ENCODE measurements around the gene SLC39A11. TPM values are rescaled to one million over a fixed set of nuclear protein-coding genes. Genes with fewer than 3 reads are reported as not detected.
"Not testable (repeated sequence)": the region's sequence is repeated elsewhere in the genome, so short reads cannot be mapped to it uniquely, and the experiment has no call there.

Gene SLC39A11
- total RNA-seq, 4 donors from 2014 or later, result 23.0 to 30.9 (median 27.6) TPM

- intact Hi-C loops (cut with DNase I), result no loop called here
- no peak overlapping the region for H3K27ac ChIP-seq
- peaks cover 0 to 27% (median 6%) of the 10 kb centered on the region in 3 donors for H3K4me1 ChIP-seq
- DNase-seq, result no peak
- no peak overlapping the region for H3K4me3 ChIP-seq
- no peaks in the 10 kb centered on the region for H3K9me3 ChIP-seq
- H3K36me3 ChIP-seq, result no peaks in the 10 kb centered on the region
- TF ChIP-seq POLR2A (IDR thresholded peaks at IDR 0.05), result no peak
- no peak for TF ChIP-seq CTCF (IDR thresholded peaks at IDR 0.05)
- H3K27me3 ChIP-seq, result peaks cover 0 to 14% (median 0%) of the 10 kb centered on the region in 4 donors
- 38 to 96% methylated on average over 1 to 3 of the region's 7 CpGs for whole genome bisulfite sequencing, 2 donors
Observed at GRCh38 chr17:72639711-72640110, 452.8 kb downstream of the SLC39A11 start.

- H3K27ac ChIP-seq; DNase-seq; H3K36me3 ChIP-seq; H3K9me3 ChIP-seq; intact Hi-C loops (cut with DNase I); H3K4me3 ChIP-seq: not testable (repeated sequence)
- H3K27me3 ChIP-seq, result peaks cover 0 to 14% (median 0%) of the 10 kb centered on the region in 4 donors
- WGBS, 2 donors, result 100% methylated on average over 2 to 3 of the region's 3 CpGs
- H3K4me1 ChIP-seq, result peaks cover 0 to 35% (median 8%) of the 10 kb centered on the region in 3 donors
Observed at GRCh38 chr17:72638932-72639331, 453.6 kb downstream of the SLC39A11 start.

- Histone ChIP-seq H3K27ac (no peak overlapping the region), H3K4me1 (peaks cover 0 to 49% (median 14%) of the 10 kb centered on the region in 3 donors), H3K4me3 (no peak overlapping the region), H3K9me3 (no peaks in the 10 kb centered on the region), H3K36me3 (no peaks in the 10 kb centered on the region), H3K27me3 (no peaks in the 10 kb centered on the region)
- TF ChIP-seq POLR2A (IDR thresholded peaks at IDR 0.05) (no peak), CTCF (IDR thresholded peaks at IDR 0.05) (no peak)
- no peak for DNase-seq
- intact Hi-C loops (cut with DNase I), result no loop called here
- 33 to 34% methylated on average over 14 of the region's 14 CpGs for WGBS, 2 donors
Observed at GRCh38 chr17:72635034-72635635, 457.4 kb downstream of the SLC39A11 start.

GRCh38 chr17:72634621-72635020 lies 457.9 kb downstream of the SLC39A11 start:
- Histone ChIP-seq H3K4me1 (peaks cover 0 to 44% (median 14%) of the 10 kb centered on the region in 3 donors), H3K27ac (no peak overlapping the region), H3K27me3 (no peaks in the 10 kb centered on the region), H3K36me3 (no peaks in the 10 kb centered on the region), H3K9me3 (no peaks in the 10 kb centered on the region), H3K4me3 (no peak overlapping the region)
- no peak for TF ChIP-seq CTCF (IDR thresholded peaks at IDR 0.05)
- no peak for TF ChIP-seq POLR2A (IDR thresholded peaks at IDR 0.05)
- WGBS, 2 donors, result 25 to 32% methylated on average over 4 to 7 of the region's 7 CpGs
- DNase-seq, result no peak
- intact Hi-C loops (cut with DNase I), result no loop called here

- WGBS, 2 donors, result 28 to 57% methylated on average over 16 to 18 of the region's 22 CpGs
- intact Hi-C loops (cut with DNase I), result no loop called here
Observed at GRCh38 chr17:72631949-72632684, 460.4 kb downstream of the SLC39A11 start.

More at GRCh38 chr17:72631949-72632684, 460.4 kb downstream of the SLC39A11 start:
- no peaks in the 10 kb centered on the region for H3K27me3 ChIP-seq
- H3K27ac ChIP-seq, result peak overlapping the region; percentile 26 to 84 (median 44)
- H3K36me3 ChIP-seq, result no peaks in the 10 kb centered on the region
- no peak for TF ChIP-seq POLR2A (IDR thresholded peaks at IDR 0.05)
- no peak for TF ChIP-seq CTCF (IDR thresholded peaks at IDR 0.05)
- H3K9me3 ChIP-seq, result no peaks in the 10 kb centered on the region
- H3K4me1 ChIP-seq, result peaks cover 0 to 43% (median 14%) of the 10 kb centered on the region in 3 donors
- no peak for DNase-seq
- no peak overlapping the region for H3K4me3 ChIP-seq

Measured in esophagus squamous epithelium (tissue), 5 donors.